GM12878 (cell line): ENCODE measurements around the gene MEDAG. TPM values are rescaled to one million over a fixed set of nuclear protein-coding genes. Genes with fewer than 3 reads are reported as not detected.

Source experiments
- ATAC-seq: fragments of 200-7000 bp; cut with Tn5 transposase; 3 replicates; pipeline ENCODE4 v1.9.1; 2020; ENCODE audit warnings: mild to moderate bottlenecking, moderate library complexity
- BruUV-seq: library from RNA; stranded (reverse); fragments of 400-500 nt; replicated peaks from 2 replicates; lab custom pipeline; 2021; lab: Mats Ljungman, UMichigan
- CTCF ChIA-PET: fragments of 300-600 bp; sonication (Branson Sonifier 250); formaldehyde crosslinking; extraction: SDS; loops from one replicate; lab custom pipeline; 2021; ENCODE audit warnings: inconsistent platforms; lab: Yijun Ruan, JAX
- POLR2A ChIA-PET: fragments of 350-600 bp; formaldehyde crosslinking; extraction: SDS; loops from one replicate; lab custom pipeline; 2021; ENCODE audit warnings: inconsistent platforms; lab: Charles Lee
- RAD21 ChIA-PET: fragments of 300-600 bp; sonication (Branson Sonifier 250); formaldehyde crosslinking; loops from one replicate; lab custom pipeline; 2023; ENCODE audit warnings: antibody characterized with exemption; ENCODE audit not compliant: unreplicated experiment; lab: Charles Lee
- SMC1A ChIA-PET: fragments of 300-600 bp; sonication (Branson Sonifier 250); formaldehyde crosslinking; loops from one replicate; lab custom pipeline; 2023; ENCODE audit not compliant: unreplicated experiment, uncharacterized antibody; lab: Charles Lee
- DNase-seq: peaks from one replicate; pipeline ENCODE4 v3.0.0-alpha.2; 2011; ENCODE audit warnings: low read depth, low spot score
- FAIRE-seq: peaks from 3 replicates; lab custom pipeline; 2011; peaks lifted over from hg19 to GRCh38; lab: Jason Lieb, UNC
- H2AFZ ChIP-seq: 2 replicates; pipeline ENCODE4 v1.6.0; 2011; ENCODE audit warnings: low read depth, low read length, control low read depth; ENCODE audit not compliant: control insufficient read depth
- H3K27ac ChIP-seq: 2 replicates; pipeline ENCODE4 v1.5.1; 2011; ENCODE audit warnings: control low read depth; ENCODE audit not compliant: control insufficient read depth, insufficient read depth
- H3K27me3 ChIP-seq, 2 experiments: replicated peaks in 1 of 2; 2 replicates each; pipeline versions ENCODE4 v1.6.0 to v1.6.1; 2011; ENCODE audit warnings: low read length in 1 of 2; ENCODE audit not compliant: control insufficient read depth in 2 of 2, insufficient read depth in 2 of 2
- H3K36me3 ChIP-seq, 2 experiments: 2 replicates each; pipeline ENCODE4 v1.5.1; 2011; ENCODE audit warnings: low read length in 1 of 2; ENCODE audit not compliant: control insufficient read depth in 2 of 2, insufficient read depth in 2 of 2
- H3K4me1 ChIP-seq: 2 replicates; pipeline ENCODE4 v1.6.1; 2011; ENCODE audit warnings: mild to moderate bottlenecking, low read length, moderate library complexity, mixed read lengths; ENCODE audit not compliant: control insufficient read depth, insufficient read depth
- H3K4me2 ChIP-seq: 2 replicates; pipeline ENCODE4 v1.6.0; 2011; ENCODE audit warnings: control low read depth; ENCODE audit not compliant: control insufficient read depth, insufficient read depth
- H3K4me3 ChIP-seq: fragments of 200-600 bp; sonication (generic); 2 replicates; pipeline ENCODE4 v1.5.1; 2016
- H3K79me2 ChIP-seq: 2 replicates; pipeline ENCODE4 v1.6.0; 2011; ENCODE audit warnings: low read length; ENCODE audit not compliant: control insufficient read depth, insufficient read depth
- H3K9ac ChIP-seq: 2 replicates; pipeline ENCODE4 v1.8.0; 2011; ENCODE audit warnings: low read length, control low read depth, mixed read lengths; ENCODE audit not compliant: control insufficient read depth, insufficient read depth
- H3K9me3 ChIP-seq: replicated peaks from 3 replicates; pipeline ENCODE4 v1.5.1; 2011; ENCODE audit warnings: mild to moderate bottlenecking, low read length; ENCODE audit not compliant: control insufficient read depth, insufficient read depth
- H4K20me1 ChIP-seq: 2 replicates; pipeline ENCODE4 v1.6.0; 2011; ENCODE audit not compliant: control insufficient read depth, insufficient read depth
- ATF2 ChIP-seq: IDR thresholded peaks from 2 replicates; pipeline ENCODE4 v1.6.1; 2012; ENCODE audit warnings: low read length, inconsistent platforms
- ATF7 ChIP-seq: fragments of 450-650 bp; IDR thresholded peaks from 2 replicates; pipeline ENCODE4 v1.6.1; 2016; ENCODE audit warnings: low read depth, mild to moderate bottlenecking
- CHD4 ChIP-seq: fragments of 200-600 bp; sonication (generic); IDR thresholded peaks from 2 replicates; pipeline ENCODE4 v1.6.1; 2016; ENCODE audit warnings: mild to moderate bottlenecking
- EZH2 ChIP-seq: IDR thresholded peaks from 2 replicates; pipeline ENCODE4 v1.6.1; 2012; ENCODE audit warnings: low read depth, mild to moderate bottlenecking, control low read depth, inconsistent platforms, low read length, borderline replicate concordance; ENCODE audit not compliant: control insufficient read depth
- HDAC2 ChIP-seq: fragments of 200-600 bp; sonication (generic); IDR thresholded peaks from 2 replicates; pipeline ENCODE4 v1.6.1; 2017
- JUND ChIP-seq: IDR thresholded peaks from 2 replicates; pipeline ENCODE4 v1.6.1; 2012; ENCODE audit warnings: low read depth, mild to moderate bottlenecking, low read length, improper control_type of control experiment, moderate library complexity
- NRF1 ChIP-seq: conservative IDR thresholded peaks from 2 replicates; pipeline ENCODE4 v1.6.1; 2011; ENCODE audit warnings: mild to moderate bottlenecking, low read depth, low read length, improper control_type of control experiment
- SIX5 ChIP-seq: IDR thresholded peaks from 2 replicates; pipeline ENCODE4 v1.6.1; 2011; ENCODE audit warnings: mild to moderate bottlenecking, low read depth, low read length, moderate library complexity; ENCODE audit not compliant: severe bottlenecking
- SREBF2 ChIP-seq: IDR thresholded peaks from 2 replicates; pipeline ENCODE4 v1.6.1; 2012; ENCODE audit warnings: mild to moderate bottlenecking, low read length
- ZSCAN29 ChIP-seq: fragments of 450-650 bp; IDR thresholded peaks from 2 replicates; pipeline ENCODE4 v1.6.1; 2017; ENCODE audit warnings: mild to moderate bottlenecking, moderate library complexity
- whole genome bisulfite sequencing: methylation state at CpG from one replicate; pipeline ENCODE4 v1.1.6; 2016; ENCODE audit warnings: low lambda C conversion rate; ENCODE audit not compliant: insufficient replicate concordance, insufficient coverage; ENCODE audit errors: missing lambda C conversion rate; 5-methylcytosine and 5-hydroxymethylcytosine counted together
- in situ Hi-C: fragments of 300-500 bp; cut with MboI; formaldehyde crosslinking; loops from 9 replicates; pipeline ENCODE4 v1.14.3; 2018; ENCODE audit warnings: mixed read lengths
- intact Hi-C: fragments of 100-400 bp; cut with micrococcal nuclease; formaldehyde crosslinking; loops from one replicate; pipeline ENCODE4 v1.14.2; 2022; ENCODE audit not compliant: unreplicated experiment
- polyA plus RNA-seq, 11 experiments: library from polyadenylated mRNA; depleted of rRNA in 4 of 11; unstranded in 6 of 11; stranded (reverse) in 5 of 11; fragments of >200 nt; fragmentation: Nextera tagmentation in 4 of 11; fragmentation: Illumina TruSeq in 1 of 11; extraction: Ambion mirVana in 4 of 11; extraction: Trizol in 1 of 11; gene quantifications; 1 replicate in 1 of 11; 2 replicates in 10 of 11; pipeline versions ENCODE4 v1.2.1 to v1.2.3, GENCODE V29; 2011 to 2016; ENCODE audit warnings: inconsistent platforms in 2 of 11, missing spikeins in 2 of 11, low read depth in 1 of 11
- total RNA-seq, 4 experiments: library from RNA; depleted of rRNA in 3 of 4; stranded (reverse); fragments of >200 nt in 3 of 4; fragmentation: Illumina TruSeq in 1 of 4; extraction: Trizol in 1 of 4; gene quantifications; 2 replicates each; pipeline versions ENCODE4 v1.2.1 to v1.2.3, GENCODE V29; 2013 to 2021

Gene MEDAG
- total and polyA plus RNA-seq, 10 of the 15 experiments (the other 5 are each of a cell fraction or from before 2014, with no cell fraction given): 0.03 TPM; not detected in 9

- FAIRE-seq (no peak), DNase-seq (no peak), ATAC-seq (no peak)
- Histone ChIP-seq H3K27ac (no peak overlapping the region), H4K20me1 (no peaks in the 10 kb centered on the region), H3K36me3 (no peaks in the 10 kb centered on the region), H3K9me3 (no peaks in the 10 kb centered on the region; the same call in 2 of the 3 replicates), H3K4me3 (no peak overlapping the region), H3K9ac (no peak overlapping the region), H2AFZ (no peak overlapping the region), H3K27me3 (no peaks in the 10 kb centered on the region), H3K4me2 (no peak overlapping the region), H3K4me1 (no peaks in the 10 kb centered on the region), H3K79me2 (no peaks in the 10 kb centered on the region)
- ChIA-PET CTCF (interaction anchor here (3.7 kb wide), 1 partner anchor 9 kb away, joined by 26 read pairs; no protein-coding TSS in a partner anchor), POLR2A (interaction anchor here (1.3 kb wide), 1 partner anchor 10 kb away, joined by 4 read pairs; no protein-coding TSS in a partner anchor), SMC1A (interaction anchor here (2.1 kb wide), 1 partner anchor 10 kb away, joined by 11 read pairs; no protein-coding TSS in a partner anchor), RAD21 (no interaction called here)
- WGBS: 11% methylated on average over 4 of the region's 4 CpGs
- in situ Hi-C loops: no loop called here
- intact Hi-C loops: no loop called here
- no peak for TF ChIP-seq SREBF2
- TF ChIP-seq NRF1: no peak
- TF ChIP-seq ATF2: no peak
- no peak for TF ChIP-seq SIX5
- no peak for TF ChIP-seq HDAC2
- TF ChIP-seq JUND: no peak
- no TSS peak for BruUV-seq
Measured at GRCh38 chr13:30857018-30857417, 49.1 kb upstream of the MEDAG start.

- FAIRE-seq (no peak), DNase-seq (no peak), ATAC-seq (no peak)
- TF ChIP-seq ATF2 (no peak), EZH2 (no peak), ATF7 (no peak), CHD4 (no peak), ZSCAN29 (no peak)
- intact Hi-C loops (no loop called here), in situ Hi-C loops (no loop called here)
- no peak overlapping the region for H3K4me3 ChIP-seq
- no peaks in the 10 kb centered on the region for H3K27me3 ChIP-seq
- WGBS: 59% methylated on average over 6 of the region's 6 CpGs
- ChIA-PET POLR2A (interaction anchor here (1.3 kb wide), 1 partner anchor 10 kb away, joined by 4 read pairs; no protein-coding TSS in a partner anchor), SMC1A (no interaction called here), RAD21 (no interaction called here), CTCF (interaction anchor here (1.3 to 3.7 kb wide), 2 partner anchors 8 to 9 kb away, joined by 4 to 26 read pairs; no protein-coding TSS in a partner anchor)
- H2AFZ ChIP-seq: no peak overlapping the region
- no peaks in the 10 kb centered on the region for H3K79me2 ChIP-seq
- H3K27ac ChIP-seq: no peak overlapping the region
- H3K9me3 ChIP-seq: no peaks in the 10 kb centered on the region; the same call in 2 of the 3 replicates
- H3K4me1 ChIP-seq: no peaks in the 10 kb centered on the region
- no peaks in the 10 kb centered on the region for H4K20me1 ChIP-seq
- H3K9ac ChIP-seq: no peak overlapping the region
- no TSS peak for BruUV-seq
- H3K4me2 ChIP-seq: no peak overlapping the region
- H3K36me3 ChIP-seq: no peaks in the 10 kb centered on the region
Measured at GRCh38 chr13:30857636-30858035, 48.4 kb upstream of the MEDAG start.
